Panc1 (cell line): Measurements from ENCODE around the gene CLVS2. TPM values are rescaled to one million over a fixed set of nuclear protein-coding genes. Genes with fewer than 3 reads are reported as not detected.

Experiments
- ATAC-seq: fragments of 200-7000 bp; cut with Tn5 transposase; 2 replicates; pipeline ENCODE4 v1.9.1; 2020; ENCODE audit warnings: mild to moderate bottlenecking, moderate library complexity
- BruUV-seq: library from RNA; stranded (reverse); fragments of 400-500 nt; replicated peaks from 2 replicates; lab custom pipeline; 2021; lab: Mats Ljungman, UMichigan
- CTCF ChIA-PET: fragments of 300-600 bp; sonication (Branson Sonifier 250); formaldehyde crosslinking; loops from one replicate; lab custom pipeline; 2022; ENCODE audit warnings: antibody characterized with exemption; lab: Charles Lee
- POLR2A ChIA-PET: fragments of 300-600 bp; sonication (Branson Sonifier 250); formaldehyde crosslinking; loops from one replicate; lab custom pipeline; 2022; ENCODE audit warnings: antibody characterized with exemption; lab: Charles Lee
- DNase-seq: peaks from one replicate; pipeline ENCODE4 v3.0.0-alpha.2; 2010; ENCODE audit warnings: low read depth, low spot score
- H3K27ac ChIP-seq: 2 replicates; pipeline ENCODE4 v1.5.1; 2011; ENCODE audit warnings: mild to moderate bottlenecking, low read length, inconsistent platforms
- H3K27me3 ChIP-seq: fragments of 200-500 bp; sonication (Bioruptor generic); 2 replicates; pipeline ENCODE4 v1.6.0; 2014; ENCODE audit warnings: low read length, inconsistent platforms; ENCODE audit not compliant: control insufficient read depth, insufficient read depth
- H3K36me3 ChIP-seq: fragments of 200-500 bp; sonication (Bioruptor generic); 2 replicates; pipeline ENCODE4 v1.5.1; 2014; ENCODE audit warnings: inconsistent platforms, mild to moderate bottlenecking, low read length, moderate library complexity; ENCODE audit not compliant: control insufficient read depth, insufficient read depth
- H3K4me1 ChIP-seq: 2 replicates; pipeline ENCODE4 v1.5.1; 2011; ENCODE audit warnings: inconsistent platforms, mild to moderate bottlenecking, low read length, moderate library complexity; ENCODE audit not compliant: control insufficient read depth, insufficient read depth
- H3K4me3 ChIP-seq, 2 experiments: 2 replicates each; pipeline ENCODE4 v1.5.1; 2011 to 2012; ENCODE audit warnings: low read depth in 2 of 2, low read length in 2 of 2, mild to moderate bottlenecking in 2 of 2, inconsistent platforms in 1 of 2, moderate library complexity in 1 of 2
- H3K9me3 ChIP-seq: fragments of 200-500 bp; sonication (Bioruptor generic); 2 replicates; pipeline ENCODE4 v1.5.1; 2014; ENCODE audit warnings: low read depth, mild to moderate bottlenecking, inconsistent platforms, low read length, moderate library complexity; ENCODE audit not compliant: control insufficient read depth, insufficient read depth
- CTCF ChIP-seq: fragments of 450-650 bp; IDR thresholded peaks from 2 replicates; pipeline ENCODE4 v1.5.1; 2017; ENCODE audit warnings: mild to moderate bottlenecking
- POLR2AphosphoS5 ChIP-seq: IDR thresholded peaks from 2 replicates; pipeline ENCODE4 v1.6.1; 2012; ENCODE audit warnings: mild to moderate bottlenecking, low read depth, low read length, moderate library complexity
- SIN3A ChIP-seq: IDR thresholded peaks from 2 replicates; pipeline ENCODE4 v1.6.1; 2012; ENCODE audit warnings: low read depth, mild to moderate bottlenecking, low read length, moderate library complexity, borderline replicate concordance; ENCODE audit not compliant: insufficient read depth
- TCF7L2 ChIP-seq: IDR thresholded peaks from 2 replicates; pipeline ENCODE4 v1.6.1; 2011; ENCODE audit warnings: mild to moderate bottlenecking, low read depth, low read length, inconsistent platforms
- in situ Hi-C: cut with HindIII; loops from 2 replicates; pipeline ENCODE4 v1.10.0; 2016; ENCODE audit warnings: low sequenced_read_pairs, low pct_unique_long_range_greater_than_20kb
- intact Hi-C: fragments of 100-400 bp; cut with micrococcal nuclease; formaldehyde crosslinking; loops from one replicate; pipeline ENCODE4 v1.10.0; 2022; ENCODE audit not compliant: unreplicated experiment
- total RNA-seq: library from RNA; stranded (reverse); gene quantifications from one replicate; pipeline ENCODE4 v1.2.1, GENCODE V29; 2021; ENCODE audit not compliant: unreplicated experiment
- TF ChIP-seq, protein P1 (sequence below), 2 experiments: IDR thresholded peaks; 2 replicates each; pipeline ENCODE4 v1.6.1; 2011 to 2012; ENCODE audit warnings: low read depth in 2 of 2, control low read depth in 1 of 2, low read length in 1 of 2, mild to moderate bottlenecking in 1 of 2, moderate library complexity in 1 of 2; ENCODE audit not compliant: insufficient read depth in 1 of 2

Gene CLVS2
- total RNA-seq, 1 experiment from 2014 or later = 1.1 TPM

- CTCF ChIA-PET = interaction anchor here (0.5 kb wide), 1 partner anchor 26 kb away, joined by 3 read pairs; no protein-coding TSS in a partner anchor
- intact Hi-C loops = no loop called here
- ATAC-seq (peak; percentile 97), DNase-seq (peak; percentile 97)
- in situ Hi-C loops = no loop called here
- H3K27ac ChIP-seq = peak overlapping the region; percentile 58
- no TSS peak for BruUV-seq
- H3K27me3 ChIP-seq = no peaks in the 10 kb centered on the region
- H3K36me3 ChIP-seq = no peaks in the 10 kb centered on the region
- TF ChIP-seq CTCF = no peak
- no peak for TF ChIP-seq POLR2AphosphoS5
- TF ChIP-seq TCF7L2 = no peak
- TF ChIP-seq SIN3A = no peak
- TF ChIP-seq, protein P1, sequence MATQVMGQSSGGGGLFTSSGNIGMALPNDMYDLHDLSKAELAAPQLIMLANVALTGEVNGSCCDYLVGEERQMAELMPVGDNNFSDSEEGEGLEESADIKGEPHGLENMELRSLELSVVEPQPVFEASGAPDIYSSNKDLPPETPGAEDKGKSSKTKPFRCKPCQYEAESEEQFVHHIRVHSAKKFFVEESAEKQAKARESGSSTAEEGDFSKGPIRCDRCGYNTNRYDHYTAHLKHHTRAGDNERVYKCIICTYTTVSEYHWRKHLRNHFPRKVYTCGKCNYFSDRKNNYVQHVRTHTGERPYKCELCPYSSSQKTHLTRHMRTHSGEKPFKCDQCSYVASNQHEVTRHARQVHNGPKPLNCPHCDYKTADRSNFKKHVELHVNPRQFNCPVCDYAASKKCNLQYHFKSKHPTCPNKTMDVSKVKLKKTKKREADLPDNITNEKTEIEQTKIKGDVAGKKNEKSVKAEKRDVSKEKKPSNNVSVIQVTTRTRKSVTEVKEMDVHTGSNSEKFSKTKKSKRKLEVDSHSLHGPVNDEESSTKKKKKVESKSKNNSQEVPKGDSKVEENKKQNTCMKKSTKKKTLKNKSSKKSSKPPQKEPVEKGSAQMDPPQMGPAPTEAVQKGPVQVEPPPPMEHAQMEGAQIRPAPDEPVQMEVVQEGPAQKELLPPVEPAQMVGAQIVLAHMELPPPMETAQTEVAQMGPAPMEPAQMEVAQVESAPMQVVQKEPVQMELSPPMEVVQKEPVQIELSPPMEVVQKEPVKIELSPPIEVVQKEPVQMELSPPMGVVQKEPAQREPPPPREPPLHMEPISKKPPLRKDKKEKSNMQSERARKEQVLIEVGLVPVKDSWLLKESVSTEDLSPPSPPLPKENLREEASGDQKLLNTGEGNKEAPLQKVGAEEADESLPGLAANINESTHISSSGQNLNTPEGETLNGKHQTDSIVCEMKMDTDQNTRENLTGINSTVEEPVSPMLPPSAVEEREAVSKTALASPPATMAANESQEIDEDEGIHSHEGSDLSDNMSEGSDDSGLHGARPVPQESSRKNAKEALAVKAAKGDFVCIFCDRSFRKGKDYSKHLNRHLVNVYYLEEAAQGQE (IDR thresholded peaks at IDR 0.05; ENCODE audit: insufficient read depth in 1 of 2, low read depth in 2 of 2, low read length in 1 of 2) = no peak
- H3K4me1 ChIP-seq = peaks cover 13% of the 10 kb centered on the region
- peak overlapping the region in 1 of 2 experiments; percentile 14; a peak in 2 of 4 replicates for H3K4me3 ChIP-seq
- H3K9me3 ChIP-seq = no peaks in the 10 kb centered on the region; the same call in 1 of the 2 replicates
- POLR2A ChIA-PET = no interaction called here
Measured at GRCh38 chr6:123091091-123091895, 95.3 kb downstream of the CLVS2 start.

GRCh38 chr6:123091896-123092271 lies 95.8 kb downstream of the CLVS2 start:
- TF ChIP-seq, protein P1 (IDR thresholded peaks at IDR 0.05; ENCODE audit: insufficient read depth in 1 of 2, low read depth in 2 of 2, low read length in 1 of 2) = no peak
- TF ChIP-seq CTCF = no peak
- TF ChIP-seq SIN3A = no peak
- no peak for TF ChIP-seq TCF7L2
- TF ChIP-seq POLR2AphosphoS5 = no peak
- DNase-seq = peak; percentile 7
- intact Hi-C loops (no loop called here), in situ Hi-C loops (no loop called here)
- no peak for ATAC-seq
- Histone ChIP-seq H3K27me3 (no peaks in the 10 kb centered on the region), H3K36me3 (no peaks in the 10 kb centered on the region), H3K9me3 (no peaks in the 10 kb centered on the region; the same call in 1 of the 2 replicates), H3K27ac (peak overlapping the region; percentile 58), H3K4me3 (no peak overlapping the region; a peak in 1 of 4 replicates), H3K4me1 (peaks cover 13% of the 10 kb centered on the region)
- no TSS peak for BruUV-seq
- CTCF ChIA-PET = no interaction called here
- POLR2A ChIA-PET = no interaction called here
